ENCODE results near the gene CBX4. TPM values are rescaled to one million over a fixed set of nuclear protein-coding genes. Genes with fewer than 3 reads are reported as not detected.

CBX4 gene
- total and polyA plus RNA-seq, 2 of the 13 experiments (the other 11 are each of a cell fraction or from before 2014, with no cell fraction given), result 25.8 to 50.8 TPM

- TF ChIP-seq E2F2 (CRISPR knock-in tag; IDR thresholded peaks at IDR 0.05; ENCODE audit: borderline replicate concordance) (peak; percentile 67; the same call in 1 of the 2 replicates), HMG20B (CRISPR knock-in tag; conservative IDR thresholded peaks at IDR 0.05) (no peak), TGIF2 (CRISPR knock-in tag; IDR thresholded peaks at IDR 0.05) (no peak), FUBP1 (CRISPR knock-in tag; IDR thresholded peaks at IDR 0.05; ENCODE audit: borderline replicate concordance) (no peak), GRHL1 (CRISPR knock-in tag; conservative IDR thresholded peaks at IDR 0.05) (no peak), ZNF501 (CRISPR knock-in tag; IDR thresholded peaks at IDR 0.05) (0 out of 2 replicates have a peak, but pooled peaks have one; percentile 20), SAFB2 (CRISPR knock-in tag; IDR thresholded peaks at IDR 0.05; ENCODE audit: borderline replicate concordance, low read depth) (peak; percentile 85; the same call in 1 of the 2 replicates), ZSCAN20 (CRISPR knock-in tag; IDR thresholded peaks at IDR 0.05; ENCODE audit: borderline replicate concordance) (no peak), CAMTA2 (CRISPR knock-in tag; IDR thresholded peaks at IDR 0.05; ENCODE audit: borderline replicate concordance) (no peak), SNAPC2 (CRISPR knock-in tag; IDR thresholded peaks at IDR 0.05) (no peak), CEBPB (IDR thresholded peaks at IDR 0.05; ENCODE audit: borderline replicate concordance, low read depth, low read length) (no peak), ZNF784 (CRISPR knock-in tag; IDR thresholded peaks at IDR 0.05; ENCODE audit: borderline replicate concordance) (no peak), ZNF577 (CRISPR knock-in tag; IDR thresholded peaks at IDR 0.05; ENCODE audit: borderline replicate concordance, low read depth) (no peak), FOXA1 (IDR thresholded peaks at IDR 0.05) (no peak), FOXA1 (CRISPR knock-in tag; IDR thresholded peaks at IDR 0.05) (no peak), ZNF552 (CRISPR knock-in tag; IDR thresholded peaks at IDR 0.05; ENCODE audit: borderline replicate concordance) (0 out of 2 replicates have a peak, but pooled peaks have one; percentile 0), STAG1 (CRISPR knock-in tag; IDR thresholded peaks at IDR 0.05) (peak; percentile 92), CEBPZ (IDR thresholded peaks at IDR 0.05; ENCODE audit: low read length) (no peak), HOXA3 (CRISPR knock-in tag; IDR thresholded peaks at IDR 0.05) (0 out of 2 replicates have a peak, but pooled peaks have one; percentile 62), ZNF253 (CRISPR knock-in tag; IDR thresholded peaks at IDR 0.05; ENCODE audit: borderline replicate concordance) (no peak)
These were observed 49.1 kb downstream of the CBX4 start (continued) for GRCh38 chr17:79789943-79790804.
